ENCODE data around the gene RBFOX1. TPM values are rescaled to one million over a fixed set of nuclear protein-coding genes. Genes with fewer than 3 reads are reported as not detected.

RBFOX1 gene
- polyA plus RNA-seq, 1 donor from 2014 or later = 56.8 TPM

GRCh38 chr16:7590934-7591333 lies 258.3 kb downstream of the RBFOX1 start:
- H3K9me2 ChIP-seq (ENCODE audit: insufficient read depth, low read length) = no peaks in the 10 kb centered on the region
- no peaks in the 10 kb centered on the region for H3F3A ChIP-seq (ENCODE audit: insufficient read depth, low read length, poor library complexity, severe bottlenecking)
- no peak overlapping the region for H3K4me3 ChIP-seq (ENCODE audit: low read length)
- no peak overlapping the region for H3K9ac ChIP-seq (ENCODE audit: low read length)
- no peak overlapping the region for H3K27ac ChIP-seq (ENCODE audit: low read length)
- no peaks in the 10 kb centered on the region for H3K27me3 ChIP-seq (ENCODE audit: insufficient read depth, low read depth, low read length)
- H3K9me3 ChIP-seq (ENCODE audit: low read length) = no peaks in the 10 kb centered on the region
- no peaks in the 10 kb centered on the region for H4K20me1 ChIP-seq (ENCODE audit: insufficient read depth)
- H3K4me2 ChIP-seq (ENCODE audit: low read length) = no peak overlapping the region
- no peak overlapping the region for H2AFZ ChIP-seq (ENCODE audit: low read depth, low read length)
- no peak for TF ChIP-seq MXI1 (conservative IDR thresholded peaks at IDR 0.05; ENCODE audit: poor library complexity, severe bottlenecking)
- no peaks in the 10 kb centered on the region for H3K79me2 ChIP-seq (replicated peaks; ENCODE audit: insufficient read depth, low read length)
- H3K36me3 ChIP-seq (ENCODE audit: insufficient read depth, low read length) = no peaks in the 10 kb centered on the region

- Histone ChIP-seq H3K9me2 (ENCODE audit: insufficient read depth, low read length) (no peaks in the 10 kb centered on the region), H3F3A (ENCODE audit: insufficient read depth, low read length, poor library complexity, severe bottlenecking) (no peaks in the 10 kb centered on the region), H3K27me3 (ENCODE audit: insufficient read depth, low read depth, low read length) (no peaks in the 10 kb centered on the region), H3K36me3 (ENCODE audit: insufficient read depth, low read length) (no peaks in the 10 kb centered on the region), H3K4me3 (ENCODE audit: low read length) (no peak overlapping the region), H3K9me3 (ENCODE audit: low read length) (no peaks in the 10 kb centered on the region), H2AFZ (ENCODE audit: low read depth, low read length) (no peak overlapping the region), H4K20me1 (ENCODE audit: insufficient read depth) (no peaks in the 10 kb centered on the region), H3K79me2 (replicated peaks; ENCODE audit: insufficient read depth, low read length) (no peaks in the 10 kb centered on the region), H3K4me2 (ENCODE audit: low read length) (no peak overlapping the region), H3K27ac (ENCODE audit: low read length) (no peak overlapping the region), H3K9ac (ENCODE audit: low read length) (no peak overlapping the region)
- TF ChIP-seq MXI1 (conservative IDR thresholded peaks at IDR 0.05; ENCODE audit: poor library complexity, severe bottlenecking) = no peak
- TF ChIP-seq EZH2 (IDR thresholded peaks at IDR 0.05; ENCODE audit: borderline replicate concordance, insufficient read depth, low read length, poor library complexity, severe bottlenecking) = no peak
- no peak for TF ChIP-seq RAD21 (conservative IDR thresholded peaks at IDR 0.05)
- TF ChIP-seq TAF1 (IDR thresholded peaks at IDR 0.05; ENCODE audit: low read depth) = no peak
- no peak for TF ChIP-seq CTCF (IDR thresholded peaks at IDR 0.05; ENCODE audit: poor library complexity, severe bottlenecking)
Measured at GRCh38 chr16:7596308-7596707, 263.7 kb downstream of the RBFOX1 start.

- Histone ChIP-seq H3K27ac (ENCODE audit: low read length) (no peak overlapping the region), H3K79me2 (replicated peaks; ENCODE audit: insufficient read depth, low read length) (no peaks in the 10 kb centered on the region), H3K36me3 (ENCODE audit: insufficient read depth, low read length) (no peaks in the 10 kb centered on the region), H3K9me3 (ENCODE audit: low read length) (no peaks in the 10 kb centered on the region), H3K4me2 (ENCODE audit: low read length) (no peak overlapping the region), H3K9me2 (ENCODE audit: insufficient read depth, low read length) (no peaks in the 10 kb centered on the region), H3K27me3 (ENCODE audit: insufficient read depth, low read depth, low read length) (no peaks in the 10 kb centered on the region), H2AFZ (ENCODE audit: low read depth, low read length) (no peak overlapping the region), H3F3A (ENCODE audit: insufficient read depth, low read length, poor library complexity, severe bottlenecking) (no peaks in the 10 kb centered on the region), H3K4me3 (ENCODE audit: low read length) (no peak overlapping the region), H3K9ac (ENCODE audit: low read length) (no peak overlapping the region), H4K20me1 (ENCODE audit: insufficient read depth) (no peaks in the 10 kb centered on the region)
- TF ChIP-seq EZH2 (IDR thresholded peaks at IDR 0.05; ENCODE audit: borderline replicate concordance, insufficient read depth, low read length, poor library complexity, severe bottlenecking) (no peak), REST (IDR thresholded peaks at IDR 0.05; ENCODE audit: borderline replicate concordance) (no peak), RAD21 (conservative IDR thresholded peaks at IDR 0.05) (no peak), EP300 (conservative IDR thresholded peaks at IDR 0.05; ENCODE audit: poor library complexity, severe bottlenecking) (no peak), MXI1 (conservative IDR thresholded peaks at IDR 0.05; ENCODE audit: poor library complexity, severe bottlenecking) (no peak), POLR2AphosphoS5 (IDR thresholded peaks at IDR 0.05) (no peak), TAF1 (IDR thresholded peaks at IDR 0.05; ENCODE audit: low read depth) (no peak), CTCF (IDR thresholded peaks at IDR 0.05; ENCODE audit: poor library complexity, severe bottlenecking) (no peak), SMC3 (conservative IDR thresholded peaks at IDR 0.05; ENCODE audit: poor library complexity) (no peak)
Measured at GRCh38 chr16:7597677-7598076, 265.0 kb downstream of the RBFOX1 start.
